A673 (cell line): Measurements from ENCODE around the gene PPP2CA.

Experiments used
- CTCF ChIP-seq: fragments of 300-800, 200-600 bp; sonication (generic); conservative IDR thresholded peaks from 2 replicates; pipeline ENCODE4 v1.5.1; 2017; ENCODE audit warnings: low read depth, mild to moderate bottlenecking, antibody characterized with exemption, low read length, moderate library complexity, mixed read lengths
- EZH2 ChIP-seq: fragments of 200-600 bp; sonication (generic); IDR thresholded peaks from 2 replicates; pipeline ENCODE4 v1.6.1; 2017; ENCODE audit warnings: borderline replicate concordance, low read depth, mild to moderate bottlenecking, mixed read lengths, antibody characterized with exemption, low read length; ENCODE audit not compliant: poor library complexity, severe bottlenecking

GRCh38 chr5:134195666-134196065 is 30.2 kb downstream of the PPP2CA start:
- no peak for TF ChIP-seq CTCF
- TF ChIP-seq EZH2, result no peak
